H9 (cell line): Measurements from ENCODE around the gene MAPK12. TPM values are rescaled to one million over a fixed set of nuclear protein-coding genes. Genes with fewer than 3 reads are reported as not detected.
A peak's percentile ranks its signal among the peaks of the same experiment; 100 is the strongest.

Experiments
- DNase-seq: peaks from one replicate; pipeline ENCODE4 v3.0.0-alpha.2; 2017
- H2AFZ ChIP-seq: one replicate; pipeline ENCODE4 v1.6.1; 2013; ENCODE audit warnings: mild to moderate bottlenecking, low read length, control low read depth, moderate library complexity
- H2AK5ac ChIP-seq: 2 replicates; pipeline ENCODE4 v1.6.1; 2013; ENCODE audit warnings: low read length, control low read depth, mixed read lengths; ENCODE audit not compliant: insufficient read length
- H2BK120ac ChIP-seq: one replicate; pipeline ENCODE4 v1.6.1; 2013; ENCODE audit warnings: low read depth, mild to moderate bottlenecking, low read length, control low read depth, inconsistent platforms; ENCODE audit not compliant: poor library complexity, severe bottlenecking
- H2BK12ac ChIP-seq: 2 replicates; pipeline ENCODE4 v1.6.1; 2013; ENCODE audit warnings: low read length, control low read depth, mixed read lengths, low read depth; ENCODE audit not compliant: insufficient read length
- H2BK15ac ChIP-seq: 2 replicates; pipeline ENCODE4 v1.6.1; 2013; ENCODE audit warnings: low read depth, low read length, control low read depth
- H2BK20ac ChIP-seq: one replicate; pipeline ENCODE4 v1.6.1; 2013; ENCODE audit warnings: low read depth, mild to moderate bottlenecking, low read length, control low read depth, inconsistent platforms; ENCODE audit not compliant: poor library complexity, severe bottlenecking
- H2BK5ac ChIP-seq: 2 replicates; pipeline ENCODE4 v1.6.1; 2013; ENCODE audit warnings: low read length, control low read depth, mixed read lengths; ENCODE audit not compliant: insufficient read length
- H3K14ac ChIP-seq: 2 replicates; pipeline ENCODE4 v1.6.1; 2013; ENCODE audit warnings: low read length, control low read depth; ENCODE audit not compliant: insufficient read depth
- H3K18ac ChIP-seq: 2 replicates; pipeline ENCODE4 v1.6.1; 2013; ENCODE audit warnings: low read depth, mild to moderate bottlenecking, mixed read lengths, low read length, control low read depth; ENCODE audit not compliant: insufficient read length
- H3K23ac ChIP-seq: 2 replicates; pipeline ENCODE4 v1.6.1; 2013; ENCODE audit warnings: low read length, control low read depth, mixed read lengths, low read depth; ENCODE audit not compliant: insufficient read length
- H3K23me2 ChIP-seq: 2 replicates; pipeline ENCODE4 v1.6.1; 2013; ENCODE audit warnings: low read depth, mild to moderate bottlenecking, mixed read lengths, low read length, control low read depth; ENCODE audit not compliant: insufficient read length, poor library complexity, severe bottlenecking
- H3K27ac ChIP-seq: 2 replicates; pipeline ENCODE4 v1.5.1; 2013; ENCODE audit warnings: low read length, control low read depth, mixed read lengths, low read depth; ENCODE audit not compliant: insufficient read length
- H3K27me3 ChIP-seq: 2 replicates; pipeline ENCODE4 v1.6.1; 2013; ENCODE audit warnings: low read length, control low read depth, inconsistent platforms; ENCODE audit not compliant: insufficient read depth
- H3K4ac ChIP-seq: 2 replicates; pipeline ENCODE4 v1.6.1; 2013; ENCODE audit warnings: low read depth, mild to moderate bottlenecking, control low read depth, inconsistent platforms, low read length, moderate library complexity
- H3K4me1 ChIP-seq: 2 replicates; pipeline ENCODE4 v1.6.1; 2013; ENCODE audit warnings: low read length, control low read depth, inconsistent platforms; ENCODE audit not compliant: insufficient read depth
- H3K4me2 ChIP-seq: 2 replicates; pipeline ENCODE4 v1.6.1; 2013; ENCODE audit warnings: low read length, control low read depth, mixed read lengths; ENCODE audit not compliant: insufficient read length, insufficient read depth
- H3K56ac ChIP-seq: 2 replicates; pipeline ENCODE4 v1.6.1; 2013; ENCODE audit warnings: low read depth, mild to moderate bottlenecking, mixed read lengths, low read length, control low read depth; ENCODE audit not compliant: insufficient read length
- H3K79me1 ChIP-seq: 2 replicates; pipeline ENCODE4 v1.6.1; 2013; ENCODE audit warnings: low read depth, mild to moderate bottlenecking, moderate library complexity, low read length, control low read depth, inconsistent platforms; ENCODE audit not compliant: insufficient read depth, poor library complexity, severe bottlenecking
- H3K79me2 ChIP-seq: 2 replicates; pipeline ENCODE4 v1.6.1; 2013; ENCODE audit warnings: low read length, control low read depth, inconsistent platforms; ENCODE audit not compliant: insufficient read depth
- H3K9ac ChIP-seq: 2 replicates; pipeline ENCODE4 v1.6.1; 2013; ENCODE audit warnings: low read length, control low read depth, mixed read lengths; ENCODE audit not compliant: insufficient read length; ENCODE audit errors: extremely low read depth
- H3K9me3 ChIP-seq: one replicate; pipeline ENCODE4 v1.6.1; 2013; ENCODE audit warnings: low read depth, low read length, inconsistent platforms; ENCODE audit not compliant: control insufficient read depth
- H3T11ph ChIP-seq: one replicate; pipeline ENCODE4 v1.6.1; 2013; ENCODE audit warnings: mild to moderate bottlenecking, low read length, control low read depth, inconsistent platforms
- H4K20me1 ChIP-seq: one replicate; pipeline ENCODE4 v1.6.1; 2013; ENCODE audit not compliant: control insufficient read depth, insufficient read length, insufficient read depth
- H4K5ac ChIP-seq: 2 replicates; pipeline ENCODE4 v1.6.1; 2013; ENCODE audit warnings: low read depth, mild to moderate bottlenecking, mixed read lengths, low read length, control low read depth; ENCODE audit not compliant: insufficient read length
- H4K8ac ChIP-seq: replicated peaks from 2 replicates; pipeline ENCODE4 v1.6.1; 2013; ENCODE audit warnings: low read length, control low read depth, mixed read lengths, low read depth; ENCODE audit not compliant: insufficient read length
- H4K91ac ChIP-seq: 2 replicates; pipeline ENCODE4 v1.6.1; 2013; ENCODE audit warnings: low read depth, mild to moderate bottlenecking, moderate library complexity, mixed read lengths, low read length, control low read depth; ENCODE audit not compliant: insufficient read length
- H3K27ac Mint-ChIP-seq, 3 experiments: 2 replicates in 2 of 3; 3 replicates in 1 of 3; pipeline ENCODE4 v1.8.0; 2020 to 2021; ENCODE audit warnings: mixed read lengths in 3 of 3, mild to moderate bottlenecking in 1 of 3, moderate library complexity in 1 of 3
- H3K27me3 Mint-ChIP-seq: 2 replicates; pipeline ENCODE4 v1.8.0; 2021; ENCODE audit warnings: low read depth, mild to moderate bottlenecking, moderate library complexity, mixed read lengths
- H3K36me3 Mint-ChIP-seq, 3 experiments: 2 replicates in 2 of 3; 3 replicates in 1 of 3; pipeline ENCODE4 v1.8.0; 2020 to 2021; ENCODE audit warnings: low read depth in 3 of 3, mixed read lengths in 3 of 3; ENCODE audit not compliant: insufficient read depth in 1 of 3
- H3K4me1 Mint-ChIP-seq, 2 experiments: 2 replicates each; pipeline ENCODE4 v1.8.0; 2020; ENCODE audit warnings: mixed read lengths in 2 of 2
- H3K4me3 Mint-ChIP-seq, 2 experiments: 2 replicates in 1 of 2; 3 replicates in 1 of 2; pipeline ENCODE4 v1.8.0; 2020 to 2021; ENCODE audit warnings: mild to moderate bottlenecking in 2 of 2, mixed read lengths in 2 of 2, moderate library complexity in 1 of 2
- H3K9me3 Mint-ChIP-seq, 2 experiments: 2 replicates in 1 of 2; 3 replicates in 1 of 2; pipeline ENCODE4 v1.8.0; 2020; ENCODE audit warnings: mild to moderate bottlenecking in 2 of 2, mixed read lengths in 2 of 2, moderate library complexity in 1 of 2
- WGBS: extraction: QIAGEN DNeasy Blood & Tissue Kit; methylation state at CpG from one replicate; pipeline ENCODE4 v1.1.7; 2013; ENCODE audit warnings: missing lambda C conversion rate, low lambda C conversion rate, mixed read lengths; ENCODE audit not compliant: insufficient read length; ENCODE audit errors: extremely low coverage; 5-methylcytosine and 5-hydroxymethylcytosine counted together
- total RNA-seq: library from RNA; stranded (reverse); gene quantifications from 2 replicates; pipeline ENCODE4 v1.2.1, GENCODE V29; 2021
- TF ChIP-seq, protein P1 (sequence below): fragments of 200-600 bp; sonication (generic); conservative IDR thresholded peaks from 3 replicates; pipeline ENCODE4 v1.8.0; 2021; ENCODE audit warnings: antibody characterized with exemption, mild to moderate bottlenecking

Gene MAPK12
- total RNA-seq, 1 experiment from 2014 or later, result 31.3 TPM

DNA sequence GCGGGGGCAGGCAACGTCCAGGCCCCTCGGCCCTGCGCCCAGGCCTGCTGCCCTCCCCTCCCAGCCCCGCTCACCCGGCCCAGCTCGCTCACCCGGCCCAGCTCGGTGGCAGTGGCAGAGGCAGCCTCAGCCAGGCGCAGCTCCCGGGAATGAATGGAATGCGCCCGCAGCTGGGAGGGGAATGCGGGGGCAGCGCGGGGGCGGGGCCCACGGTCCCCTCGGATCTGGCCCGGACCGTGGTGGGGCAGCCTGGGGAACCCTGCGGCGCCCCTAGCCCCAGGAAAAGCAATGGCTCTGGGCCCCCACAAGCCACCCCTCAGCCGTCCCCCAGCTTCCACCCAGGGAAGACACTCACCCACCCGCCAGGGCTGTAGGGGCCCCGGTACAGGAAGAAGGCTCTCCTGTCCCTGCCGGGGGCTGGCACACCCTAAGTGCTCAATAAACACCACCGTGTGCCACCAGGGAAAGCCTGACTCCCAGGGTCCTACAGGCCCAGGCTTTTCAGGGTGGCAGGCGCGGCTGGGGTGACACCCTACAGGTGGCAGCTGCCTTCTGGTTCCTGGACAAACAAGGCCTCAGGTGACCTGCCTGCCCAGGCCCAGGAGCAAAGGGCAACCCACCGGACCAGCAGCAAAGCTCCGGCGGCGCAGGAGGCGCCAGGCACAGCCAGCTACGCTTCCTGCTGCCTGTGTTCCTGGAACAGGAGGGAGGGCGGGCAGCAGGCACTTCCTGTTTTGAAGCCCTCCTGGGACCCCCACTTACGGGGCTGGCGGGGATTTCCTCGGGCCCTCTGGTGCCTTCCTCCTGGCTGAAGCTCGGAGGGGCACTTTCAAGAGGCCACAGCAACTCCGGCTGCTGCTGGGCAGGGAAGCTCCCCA, 32.2 kb upstream of the MAPK12 start:
- no peak overlapping the region for H2BK5ac ChIP-seq
- no peak overlapping the region for H4K5ac ChIP-seq
- H3K9me3 ChIP-seq, result no peaks in the 10 kb centered on the region
- peak overlapping the region; percentile 26 for H2BK12ac ChIP-seq
- TF ChIP-seq, protein P1, sequence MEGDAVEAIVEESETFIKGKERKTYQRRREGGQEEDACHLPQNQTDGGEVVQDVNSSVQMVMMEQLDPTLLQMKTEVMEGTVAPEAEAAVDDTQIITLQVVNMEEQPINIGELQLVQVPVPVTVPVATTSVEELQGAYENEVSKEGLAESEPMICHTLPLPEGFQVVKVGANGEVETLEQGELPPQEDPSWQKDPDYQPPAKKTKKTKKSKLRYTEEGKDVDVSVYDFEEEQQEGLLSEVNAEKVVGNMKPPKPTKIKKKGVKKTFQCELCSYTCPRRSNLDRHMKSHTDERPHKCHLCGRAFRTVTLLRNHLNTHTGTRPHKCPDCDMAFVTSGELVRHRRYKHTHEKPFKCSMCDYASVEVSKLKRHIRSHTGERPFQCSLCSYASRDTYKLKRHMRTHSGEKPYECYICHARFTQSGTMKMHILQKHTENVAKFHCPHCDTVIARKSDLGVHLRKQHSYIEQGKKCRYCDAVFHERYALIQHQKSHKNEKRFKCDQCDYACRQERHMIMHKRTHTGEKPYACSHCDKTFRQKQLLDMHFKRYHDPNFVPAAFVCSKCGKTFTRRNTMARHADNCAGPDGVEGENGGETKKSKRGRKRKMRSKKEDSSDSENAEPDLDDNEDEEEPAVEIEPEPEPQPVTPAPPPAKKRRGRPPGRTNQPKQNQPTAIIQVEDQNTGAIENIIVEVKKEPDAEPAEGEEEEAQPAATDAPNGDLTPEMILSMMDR, result no peak
- no peak overlapping the region for H4K8ac ChIP-seq
- H3K23me2 ChIP-seq, result no peaks in the 10 kb centered on the region
- H4K91ac ChIP-seq, result peak overlapping the region; percentile 5
- no peak overlapping the region for H2BK15ac ChIP-seq
- H3K18ac ChIP-seq, result peak overlapping the region; percentile 38
- no peak overlapping the region for H3K27ac ChIP-seq
- Mint-ChIP-seq H3K27me3 (no peaks in the 10 kb centered on the region), H3K4me3 (no peak overlapping the region), H3K36me3 (peaks cover 2 to 10% (median 9%) of the 10 kb centered on the region in 3 experiments; a peak in 5 of 7 replicates), H3K9me3 (no peaks in the 10 kb centered on the region; a peak in 1 of 5 replicates), H3K27ac (peak overlapping the region; percentile 55 to 89 (median 84); a peak in 3 of 7 replicates), H3K4me1 (peaks cover 18 to 27% of the 10 kb centered on the region in 2 experiments)
- H2AFZ ChIP-seq, result no peak overlapping the region
- peak overlapping the region; percentile 84 for H3K14ac ChIP-seq
- peak overlapping the region; percentile 12 for H3K4me2 ChIP-seq
- peaks cover 3% of the 10 kb centered on the region; the same call in 1 of the 2 replicates for H3K79me2 ChIP-seq
- H3K4me1 ChIP-seq, result no peaks in the 10 kb centered on the region
- H3K9ac ChIP-seq, result no peak overlapping the region
- no CpG with 5 or more reads among the region's 42 CpGs for WGBS
- H3K4ac ChIP-seq, result no peak overlapping the region
- no peak overlapping the region for H3T11ph ChIP-seq
- H3K23ac ChIP-seq, result no peak overlapping the region
- H4K20me1 ChIP-seq, result no peaks in the 10 kb centered on the region
- DNase-seq, result peak; percentile 82
- H3K56ac ChIP-seq, result no peak overlapping the region
- no peak overlapping the region for H2BK120ac ChIP-seq
- no peaks in the 10 kb centered on the region for H3K27me3 ChIP-seq
- H3K79me1 ChIP-seq, result peaks cover 2% of the 10 kb centered on the region
- no peak overlapping the region for H2BK20ac ChIP-seq
- H2AK5ac ChIP-seq, result no peak overlapping the region
